ENCODE data around the gene C2CD3.
"Not testable (repeated sequence)": the region's sequence is repeated elsewhere in the genome, so short reads cannot be mapped to it uniquely, and the experiment has no call there.

Gene C2CD3

DNA sequence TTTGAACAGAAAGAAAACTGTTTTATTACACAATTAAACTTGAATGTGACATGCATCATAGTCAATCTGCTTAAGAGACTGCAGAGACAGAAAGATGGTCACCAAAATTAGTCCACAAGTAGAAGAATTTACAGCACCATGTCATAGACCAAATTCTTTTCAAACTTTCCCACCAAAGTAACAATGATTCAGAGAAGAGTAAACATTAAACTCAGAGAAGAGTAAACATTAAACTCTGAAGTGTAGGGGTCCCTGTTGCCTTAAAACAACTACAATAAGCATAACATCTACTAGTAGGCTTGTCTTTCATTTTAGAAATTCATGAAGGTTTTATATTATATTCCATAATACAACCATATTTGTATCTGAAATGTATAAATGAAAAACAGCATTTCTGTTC, 104.1 kb downstream of the C2CD3 start:
- not testable (repeated sequence) for DNase-seq

DNA sequence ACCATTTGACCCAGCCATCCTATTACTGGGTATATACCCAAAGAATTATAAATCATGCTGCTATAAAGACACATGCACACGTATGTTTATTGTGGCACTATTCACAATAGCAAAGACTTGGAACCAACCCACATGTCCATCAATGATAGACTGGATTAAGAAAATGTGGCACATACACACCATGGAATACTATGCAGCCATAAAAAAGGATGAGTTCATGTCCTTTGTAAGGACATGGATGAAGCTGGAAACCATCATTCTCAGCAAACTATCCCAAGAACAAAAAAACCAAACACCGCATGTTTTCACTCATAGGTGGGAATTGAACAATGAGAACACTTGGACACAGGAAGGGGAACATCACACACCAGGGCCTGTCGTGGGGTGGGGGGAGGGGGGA, 105.3 kb downstream of the C2CD3 start:
- not testable (repeated sequence) for DNase-seq

DNA sequence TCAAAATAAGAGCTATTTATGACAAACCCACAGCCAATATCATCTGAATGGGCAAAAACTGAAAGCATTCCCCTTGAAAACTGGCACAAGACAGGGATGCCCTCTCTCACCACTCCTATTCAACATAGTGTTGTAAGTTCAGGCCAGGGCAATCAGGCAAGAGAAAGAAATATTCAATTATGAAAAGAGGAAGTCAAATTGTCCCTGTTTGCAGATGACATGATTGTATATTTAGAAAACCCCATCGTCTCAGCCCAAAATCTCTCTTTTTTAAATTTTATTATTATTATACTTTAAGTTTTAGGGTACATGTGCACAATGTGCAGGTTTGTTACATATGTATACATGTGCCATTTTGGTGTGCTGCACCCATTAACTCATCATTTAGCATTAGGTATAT, 107.2 kb downstream of the C2CD3 start:
- not testable (repeated sequence) for DNase-seq

DNA sequence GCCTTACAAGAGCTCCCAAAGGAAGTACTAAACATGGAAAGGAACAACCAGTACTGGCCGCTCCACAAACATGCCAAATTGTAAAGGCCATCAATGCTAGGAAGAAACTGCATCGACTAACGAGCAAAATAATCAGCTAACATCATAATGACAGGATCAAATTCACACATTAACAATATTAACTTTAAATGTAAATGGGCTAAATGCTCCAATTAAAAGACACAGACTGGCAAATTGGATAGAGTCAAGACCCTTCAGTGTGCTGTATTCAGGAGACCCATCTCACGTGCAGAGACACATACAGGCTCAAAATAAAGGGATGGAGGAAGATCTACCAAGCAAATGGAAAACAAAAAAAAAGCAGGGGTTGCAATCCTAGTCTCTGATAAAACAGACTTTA, 109.2 kb downstream of the C2CD3 start:
- DNase-seq, result not testable (repeated sequence)

DNA sequence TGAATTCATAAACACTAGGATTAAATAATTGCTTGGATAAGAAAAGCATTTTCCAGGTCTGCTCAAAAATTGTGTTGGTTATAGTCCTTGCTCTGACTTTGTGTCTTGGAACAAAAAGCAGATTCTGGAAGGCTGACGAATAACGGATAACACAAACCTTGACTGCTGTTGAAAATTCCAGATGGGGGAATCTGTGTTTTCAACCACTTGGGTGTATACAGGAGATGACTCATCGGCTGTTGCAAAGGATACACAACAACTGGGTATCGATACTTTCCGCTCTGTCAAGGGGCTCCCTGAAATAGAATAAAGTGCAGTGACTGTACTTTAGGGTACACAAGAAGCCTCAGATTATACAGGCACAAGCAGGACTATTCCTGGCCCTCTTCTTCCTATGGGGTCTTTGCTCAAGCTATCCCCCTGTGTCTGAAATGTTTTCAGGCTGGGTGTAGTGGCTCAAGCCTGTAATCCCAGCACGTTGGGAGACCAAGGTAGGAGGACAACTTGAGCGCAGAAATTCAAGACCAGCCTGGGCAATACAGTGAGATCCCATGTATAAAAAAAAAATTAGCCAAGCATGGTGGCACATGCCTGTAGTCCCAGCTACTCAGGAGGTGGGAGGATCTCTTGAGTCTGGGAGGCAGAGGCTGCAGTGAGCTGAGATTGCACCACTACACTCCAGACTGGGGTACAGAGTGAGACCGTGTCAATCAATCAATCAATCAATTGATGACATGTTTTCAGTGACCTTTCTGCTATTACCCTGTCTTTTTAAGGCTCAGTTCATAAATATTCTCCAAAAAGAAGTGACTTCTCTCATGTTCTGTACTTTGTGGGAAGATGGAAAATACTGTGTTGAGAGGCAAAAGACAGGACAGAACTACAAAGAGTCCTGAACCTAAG, 113.3 kb downstream of the C2CD3 start:
- DNase-seq, result peak; percentile 11

DNA sequence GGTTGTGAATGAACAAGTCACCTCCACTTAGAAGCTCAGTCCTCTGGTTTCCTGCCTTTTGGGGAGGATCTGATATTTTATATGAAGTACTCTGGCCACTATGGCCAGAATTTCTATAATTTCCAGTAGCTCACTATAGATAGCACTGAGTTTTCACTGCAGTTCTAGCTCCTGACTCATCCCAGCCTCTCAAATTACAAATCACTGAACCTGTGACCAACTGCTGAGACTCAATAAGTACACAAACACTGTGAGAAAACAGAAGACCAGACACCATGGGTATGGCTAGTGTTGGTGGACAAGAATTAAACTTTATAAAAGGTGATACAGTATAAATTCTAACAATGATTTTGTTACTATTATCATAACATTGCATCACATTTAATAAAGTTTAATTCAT, 114.9 kb downstream of the C2CD3 start:
- no peak for DNase-seq

DNA sequence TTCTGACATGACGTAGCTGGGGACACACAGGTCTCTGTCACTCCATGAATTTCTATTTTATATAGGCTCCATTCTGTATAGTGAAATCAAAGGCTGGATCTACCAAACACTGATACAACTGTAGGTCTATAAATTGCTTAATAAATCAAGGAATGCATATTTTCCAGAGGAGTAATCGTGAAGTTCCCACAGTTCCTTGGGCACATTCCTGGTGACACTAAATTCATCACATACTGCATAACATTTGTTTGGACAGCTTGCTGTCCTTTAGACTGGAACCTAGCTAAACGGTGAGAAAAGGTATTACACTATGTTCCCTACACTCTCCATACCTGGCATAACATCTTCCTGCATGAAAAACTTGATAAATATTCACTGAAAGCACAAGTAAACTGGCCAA, 120.3 kb downstream of the C2CD3 start:
- no peak for DNase-seq

DNA sequence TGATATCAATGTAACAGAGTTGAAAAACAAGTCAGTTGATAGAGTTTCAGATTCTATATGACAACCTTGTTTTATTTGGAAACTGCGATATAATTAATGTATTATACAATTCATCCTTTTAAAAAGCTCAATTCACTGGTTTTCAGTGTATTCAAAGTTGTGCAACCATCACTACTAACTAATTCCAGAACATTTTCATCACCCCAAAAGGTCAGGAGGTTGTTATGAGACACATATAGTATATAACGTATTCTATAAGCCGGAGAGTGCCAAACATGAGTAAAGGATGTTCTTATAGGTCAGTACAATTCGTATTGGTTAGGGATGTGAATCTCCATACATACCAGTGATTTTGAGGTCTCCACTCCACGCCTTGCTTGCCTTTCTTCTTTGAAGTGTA, 121.8 kb downstream of the C2CD3 start:
- DNase-seq, result no peak

DNA sequence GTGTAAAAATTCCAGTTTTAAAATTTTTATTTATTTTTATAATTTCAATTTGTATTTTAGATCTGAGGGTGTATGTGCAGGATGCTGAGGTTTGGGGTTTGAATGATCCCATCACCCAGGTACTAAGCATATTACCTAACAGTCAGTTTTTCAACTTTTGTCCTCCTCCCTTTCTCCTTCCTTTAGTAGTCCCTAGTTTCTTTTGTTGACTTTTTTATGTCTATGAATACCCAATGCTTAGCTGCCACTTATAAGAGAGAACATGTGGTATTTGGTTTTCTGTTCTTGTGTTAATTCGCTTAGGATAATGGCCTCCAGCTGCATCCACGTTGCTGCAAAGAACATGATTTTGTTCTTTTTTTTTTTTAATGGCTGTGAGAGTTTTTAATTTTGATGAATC, 126.3 kb downstream of the C2CD3 start:
- no peak for DNase-seq

DNA sequence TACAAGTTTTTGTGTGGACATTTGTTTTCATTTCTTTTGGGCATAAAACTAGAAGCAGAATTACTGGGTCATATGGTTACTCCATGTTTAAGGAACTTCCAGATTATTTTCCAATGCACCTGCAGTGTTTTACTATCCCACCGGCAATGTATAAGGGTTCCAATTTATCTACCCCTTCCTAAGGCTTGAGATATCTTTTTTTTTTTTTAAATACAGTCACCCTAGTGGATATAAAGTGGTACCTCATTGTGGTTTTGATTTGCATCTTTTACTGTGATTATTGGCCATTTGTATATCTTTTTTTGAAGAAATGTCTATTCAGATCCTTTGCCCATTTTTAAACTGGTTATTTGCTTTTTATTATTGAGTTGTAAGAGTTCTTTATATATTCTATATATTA, 127.4 kb downstream of the C2CD3 start:
- DNase-seq, result no peak

DNA sequence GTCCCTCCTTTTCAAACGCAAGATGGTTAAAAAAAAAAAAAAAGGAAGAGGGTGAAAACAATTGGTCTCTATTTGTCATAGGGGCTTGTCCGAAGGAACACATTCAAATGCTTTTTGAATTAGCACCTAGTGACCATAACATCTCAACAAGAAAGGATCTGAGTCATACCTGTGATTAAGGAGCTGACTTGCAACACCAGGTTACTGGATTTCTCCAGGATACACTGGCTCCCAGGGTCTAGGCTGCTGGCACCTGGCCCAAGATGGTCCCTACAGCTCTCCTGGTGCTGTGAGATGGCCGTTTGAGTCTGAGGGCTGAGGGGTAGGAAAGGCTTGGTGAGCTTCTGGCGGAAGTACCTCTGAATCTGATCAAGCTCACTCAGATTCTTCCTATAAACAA, 133.5 kb downstream of the C2CD3 start:
- DNase-seq, result peak; percentile 57

DNA sequence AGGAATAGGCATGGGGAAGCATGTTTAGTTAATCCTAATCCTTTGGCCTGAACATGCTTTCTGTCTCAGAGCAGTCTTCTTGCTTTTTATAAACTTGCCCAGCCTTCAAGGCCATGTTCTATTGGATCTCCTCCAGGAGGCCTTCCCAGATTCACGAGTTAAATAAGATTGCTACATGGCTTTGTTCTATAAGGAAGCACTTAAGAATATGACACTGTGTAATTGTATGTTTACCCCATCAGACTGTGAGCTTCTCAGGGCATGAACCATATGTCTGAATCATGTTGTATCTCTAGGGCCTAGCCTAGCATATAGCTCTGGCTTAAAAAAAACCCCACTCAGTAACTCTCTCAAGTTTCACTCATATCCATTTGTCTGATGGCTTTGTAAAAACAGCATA, 135.5 kb downstream of the C2CD3 start:
- no peak for DNase-seq

DNA sequence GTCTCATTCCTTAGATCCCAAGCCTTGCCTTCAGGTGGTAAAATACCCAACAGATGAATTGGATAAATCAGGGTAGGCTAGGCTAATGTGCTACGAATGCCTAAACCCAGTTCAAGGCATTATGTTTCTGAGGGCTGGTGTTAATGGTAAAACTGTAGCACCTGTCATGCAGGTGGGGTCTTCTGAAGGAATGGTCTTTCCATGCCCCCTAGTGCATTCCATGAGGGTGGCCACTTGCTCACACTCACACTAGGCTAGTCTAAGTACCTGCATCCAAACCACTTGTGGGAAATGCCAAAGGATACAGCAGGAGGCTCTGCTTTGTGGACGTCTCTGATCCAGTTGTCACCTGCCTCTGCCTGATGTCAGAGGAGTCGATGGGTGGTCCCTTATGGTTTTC, 137.8 kb downstream of the C2CD3 start:
- DNase-seq, result no peak

DNA sequence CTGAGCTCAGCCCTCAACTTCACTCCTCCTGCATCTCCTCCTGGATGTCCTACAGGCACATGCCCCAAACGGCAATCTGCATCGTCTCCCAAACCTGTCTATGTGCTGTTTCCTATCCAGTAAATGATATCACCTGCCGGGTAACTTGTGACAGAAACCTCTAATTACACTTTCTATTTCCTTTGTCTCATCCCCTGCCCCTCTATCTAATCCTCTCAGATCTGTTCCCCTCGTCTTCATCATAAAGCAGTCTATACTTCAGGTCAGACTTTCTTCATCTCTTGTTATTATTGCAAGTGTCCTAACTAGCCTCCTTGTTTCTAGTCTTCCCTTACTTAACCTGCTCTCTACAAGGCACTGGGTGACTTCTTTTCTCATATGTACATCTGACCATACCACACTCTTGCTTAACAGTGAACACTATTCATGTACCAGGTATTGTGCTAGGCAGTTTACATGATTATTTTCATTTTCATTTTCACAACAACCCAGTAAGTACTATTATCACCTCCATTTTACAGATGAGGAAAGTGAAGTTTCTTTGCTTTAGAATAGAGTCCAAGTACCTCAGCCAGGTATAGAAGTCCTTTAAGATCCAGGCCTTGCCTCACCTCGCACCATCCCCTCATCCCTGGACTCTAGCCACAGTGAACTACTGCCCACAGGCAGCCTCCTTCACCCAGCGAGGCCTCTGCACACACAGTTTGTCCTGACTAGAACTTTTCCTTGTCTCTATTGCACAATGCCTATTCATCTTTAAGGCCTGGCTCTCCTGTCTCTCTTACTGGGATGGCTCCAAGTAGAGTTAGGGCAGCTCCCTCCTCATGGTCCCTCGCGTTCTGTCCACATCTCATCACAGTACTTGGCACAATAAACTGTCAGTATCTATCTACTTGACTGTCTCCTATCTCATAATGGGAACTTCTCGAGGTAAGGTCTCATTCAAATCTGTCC, 139.8 kb downstream of the C2CD3 start:
- DNase-seq, result no peak

DNA sequence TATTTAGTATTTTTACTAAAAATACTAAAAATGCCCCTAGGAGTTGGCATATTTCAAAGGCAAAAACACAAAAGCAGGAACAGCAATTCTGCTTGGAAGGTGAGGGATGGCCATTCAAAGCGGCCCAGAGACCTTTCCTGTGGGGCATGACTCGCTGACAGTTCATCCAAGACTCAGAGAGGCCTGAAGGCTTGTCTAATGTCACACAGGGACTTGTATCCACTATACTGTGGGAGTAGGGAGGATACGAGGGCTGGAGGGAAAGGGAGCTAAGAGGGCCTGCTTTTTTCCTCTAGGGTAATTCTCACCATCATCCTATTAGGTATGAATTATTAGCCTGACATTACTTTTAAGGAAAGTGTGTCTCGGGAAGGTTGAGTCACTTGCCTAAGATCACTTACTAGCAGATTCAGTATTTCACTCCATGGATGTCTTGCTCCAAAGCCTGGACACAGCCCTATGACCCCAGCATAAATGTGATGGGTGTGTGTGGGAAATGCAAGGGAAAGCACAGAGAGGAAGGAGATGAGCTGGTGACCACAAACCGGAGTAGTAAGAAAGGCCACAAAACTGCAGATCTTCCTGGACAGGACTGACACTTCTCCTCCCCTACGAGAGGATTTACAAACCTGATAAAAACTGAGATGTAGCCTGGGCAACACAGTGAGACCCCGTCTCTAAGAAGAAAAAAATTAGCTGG, 145.2 kb downstream of the C2CD3 start:
- peak; percentile 65 for DNase-seq

DNA sequence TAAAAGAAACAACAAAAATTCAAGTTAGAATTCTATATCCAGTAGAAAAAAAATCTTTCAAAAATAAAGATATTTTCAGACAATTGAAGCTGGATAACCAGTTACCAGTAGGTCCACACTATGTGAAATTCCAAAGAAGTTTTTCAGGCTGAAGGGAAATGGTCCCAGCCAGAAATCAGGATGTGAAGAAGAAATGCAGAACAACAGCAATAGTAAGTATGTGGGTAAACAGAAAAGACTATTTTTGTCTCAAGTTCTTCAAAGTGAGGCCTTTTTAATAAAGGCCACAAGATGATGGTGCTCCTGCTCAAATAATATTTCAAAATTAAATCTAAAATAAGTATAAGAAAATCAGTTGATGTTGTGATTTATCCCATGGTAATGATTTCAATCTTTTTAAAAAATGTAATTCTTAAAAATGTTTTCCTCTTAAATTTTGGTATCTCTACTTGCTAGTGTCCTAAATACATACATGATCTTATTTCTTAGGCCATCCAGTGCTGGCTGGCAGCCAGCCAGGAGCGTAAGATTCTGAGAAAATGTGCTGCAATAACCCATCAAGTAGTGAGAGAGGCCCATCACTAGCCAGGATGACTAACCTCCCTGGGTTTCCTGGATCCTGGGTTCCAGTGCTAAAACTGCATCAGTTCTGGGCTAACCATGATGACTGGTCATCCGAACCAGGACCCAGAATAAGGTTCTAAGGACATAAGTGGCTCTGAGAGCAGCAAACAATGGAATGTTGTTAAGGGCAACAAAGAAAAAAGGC, 146.4 kb downstream of the C2CD3 start:
- DNase-seq, result peak; percentile 75

DNA sequence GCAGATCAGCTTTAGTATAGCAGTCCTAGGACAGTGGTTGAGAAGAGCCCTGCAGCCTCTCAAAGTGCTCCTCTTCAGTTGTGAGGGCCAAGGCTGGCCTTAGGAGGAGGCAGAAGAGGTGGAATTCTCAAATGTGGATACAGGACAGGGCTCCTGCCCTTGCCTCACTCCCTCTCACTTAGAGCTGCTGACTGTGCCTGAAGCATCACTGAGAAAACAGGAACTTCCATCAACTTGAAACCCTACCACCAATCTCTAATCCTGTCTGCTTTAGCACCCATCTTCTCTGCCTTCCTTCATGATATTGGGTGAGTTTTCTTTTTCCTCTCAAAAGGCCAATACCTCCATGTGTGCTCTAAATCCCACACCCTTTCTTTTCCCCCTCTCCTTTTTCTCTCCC, 147.5 kb downstream of the C2CD3 start:
- no peak for DNase-seq

DNA sequence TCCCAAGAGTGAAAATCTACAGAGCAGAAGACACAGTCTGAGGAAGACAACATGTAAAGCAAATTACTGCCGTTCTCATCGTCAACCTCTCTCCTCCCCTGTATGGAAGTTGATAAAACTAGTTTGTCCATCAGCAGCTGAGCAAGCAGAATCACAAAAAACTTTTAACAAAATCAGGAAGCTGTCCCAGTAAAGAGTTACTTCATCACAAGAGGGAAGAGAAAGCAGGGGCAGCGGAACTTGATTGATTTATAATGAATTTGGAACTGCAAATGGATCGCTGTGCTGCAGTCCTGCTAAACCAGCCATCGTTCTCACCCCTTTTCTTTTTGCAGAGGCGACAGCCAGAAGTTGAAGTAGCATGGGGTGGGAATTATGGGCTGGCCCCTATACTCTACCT, 148.3 kb downstream of the C2CD3 start:
- no peak for DNase-seq

DNA sequence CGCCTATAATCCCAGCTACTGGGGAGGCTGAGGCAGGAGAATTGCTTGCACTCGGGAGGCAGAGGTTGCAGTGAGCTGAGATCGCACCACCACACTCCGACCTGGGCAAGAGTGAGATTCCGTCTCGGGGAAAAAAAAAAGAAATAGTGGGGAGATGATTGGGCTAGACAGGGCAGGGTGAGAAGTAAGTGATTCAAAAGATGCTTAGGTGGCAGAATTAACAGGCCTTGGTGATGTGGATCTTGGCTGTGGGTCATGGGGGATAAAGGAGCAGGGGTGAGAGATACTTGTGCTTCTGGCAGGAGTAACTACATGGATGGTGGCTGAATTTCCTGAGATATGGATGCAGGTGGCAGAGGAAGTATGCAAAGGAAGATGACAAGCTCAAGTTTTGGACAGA, 148.8 kb downstream of the C2CD3 start:
- no peak for DNase-seq

DNA sequence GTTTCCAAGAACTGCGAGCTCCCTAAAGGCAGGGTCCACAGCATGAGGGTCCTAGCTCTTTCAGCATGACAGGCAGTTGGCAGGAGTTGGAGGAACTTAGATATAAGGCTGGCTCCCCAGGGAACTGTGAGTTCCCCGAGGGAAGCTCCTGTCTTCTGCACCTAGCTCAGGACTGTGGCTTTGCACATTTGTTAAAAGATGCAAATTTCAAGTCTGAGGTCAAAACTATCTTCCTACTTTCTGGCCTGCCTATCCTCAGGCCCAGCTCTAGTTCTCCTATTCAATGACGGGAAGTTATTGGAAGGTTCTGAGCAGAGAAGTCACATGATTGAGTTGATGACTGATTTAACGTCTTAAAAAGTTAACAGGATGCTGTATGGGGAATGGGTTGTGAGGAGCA, 150.3 kb downstream of the C2CD3 start:
- DNase-seq, result no peak

DNA sequence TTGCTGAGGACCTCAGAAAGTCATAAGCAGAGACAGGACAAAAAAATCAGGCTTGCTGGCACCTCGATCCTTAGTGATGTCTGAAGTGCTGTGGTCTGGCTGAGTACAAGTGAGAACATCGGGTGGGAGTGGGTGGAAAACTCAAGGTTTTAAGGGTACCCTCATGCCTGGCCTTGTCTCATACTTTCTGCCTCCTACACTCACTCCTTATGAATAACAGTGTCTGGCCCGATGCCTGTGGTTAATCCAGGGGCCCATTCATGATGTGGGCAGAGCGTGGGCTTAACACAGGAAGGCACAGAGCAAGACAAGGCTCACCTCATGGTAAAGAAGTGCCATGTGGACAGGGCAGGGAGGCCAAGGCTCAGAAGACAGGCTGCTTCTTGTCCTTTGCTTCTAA, 150.9 kb downstream of the C2CD3 start:
- no peak for DNase-seq

DNA sequence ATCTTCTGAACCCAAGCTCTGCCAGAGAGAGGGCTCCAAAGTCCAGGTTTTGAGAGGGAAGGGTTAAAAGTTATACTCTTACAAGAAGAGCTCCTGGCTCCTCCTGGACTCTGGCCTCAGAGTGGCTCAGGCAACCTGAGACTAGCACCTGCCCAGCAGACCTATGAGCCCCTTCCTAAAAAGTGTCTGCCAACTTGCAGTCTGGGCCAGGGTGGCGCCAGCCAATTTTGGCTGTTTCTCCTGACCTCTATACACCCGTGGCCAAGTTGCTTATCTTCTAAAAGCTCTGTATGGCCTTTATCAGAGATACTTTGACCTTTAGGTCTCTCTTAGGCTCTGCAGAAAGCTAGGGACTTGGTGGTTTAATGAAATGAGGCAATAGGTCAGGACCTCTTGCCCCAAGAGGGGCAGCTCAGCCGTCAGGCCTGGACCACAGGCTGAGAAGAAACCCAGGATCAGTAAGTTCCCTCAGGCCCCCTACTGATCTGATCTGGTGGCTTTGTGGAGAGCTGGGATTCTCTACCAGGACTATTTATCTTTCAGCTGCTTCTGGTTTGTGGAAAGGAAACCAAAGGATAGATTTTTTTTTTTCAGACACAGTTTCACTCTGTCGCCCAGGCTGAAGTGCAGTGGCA, 151.6 kb downstream of the C2CD3 start:
- DNase-seq, result no peak
